ENCODE measurements around the gene TMEM91.

DNA sequence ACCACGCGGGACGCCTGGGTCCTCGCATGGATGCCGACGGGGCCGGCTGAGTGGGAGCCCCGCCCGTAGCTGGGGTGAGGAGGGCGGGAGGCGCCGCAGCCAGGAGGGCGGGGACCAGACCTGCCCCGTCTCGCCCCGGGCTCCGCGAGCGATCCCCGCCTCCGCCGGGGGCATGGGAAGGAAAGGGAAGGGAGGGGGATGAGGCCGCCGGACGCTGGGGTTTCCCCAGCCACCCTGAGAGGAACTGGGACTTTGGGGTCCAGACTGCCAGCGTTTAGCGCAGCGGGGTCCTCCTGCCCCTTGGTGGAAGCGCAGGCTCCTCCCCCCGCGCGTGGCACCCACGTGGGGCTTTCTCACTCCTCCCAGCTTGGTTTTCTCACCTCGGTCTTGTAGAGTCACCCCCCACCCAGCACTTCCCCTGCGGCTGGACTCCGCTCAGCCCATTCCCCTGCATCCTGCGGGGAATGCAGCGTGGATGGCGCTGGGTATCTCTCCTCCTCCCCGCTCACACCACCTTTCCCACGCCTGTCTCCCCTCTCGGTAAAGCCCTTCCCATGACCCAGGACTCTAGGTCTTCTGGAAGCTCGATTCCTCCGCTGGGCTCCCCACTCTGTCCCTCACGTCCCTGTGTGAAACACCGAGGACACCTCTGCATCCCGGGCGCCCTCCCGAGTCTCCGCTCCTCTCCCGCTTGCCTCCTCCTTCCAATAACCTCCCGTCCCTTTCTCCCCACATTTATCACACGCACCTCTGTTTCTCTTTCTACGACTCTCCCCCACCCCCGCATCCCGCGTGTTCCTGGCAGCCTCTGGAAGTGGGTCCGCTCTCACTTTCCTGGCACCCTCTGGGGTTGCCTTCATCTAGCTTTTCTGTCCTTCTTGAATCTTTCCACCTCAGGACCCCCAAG lies 24.7 kb upstream of the TMEM91 start:
- TF ChIP-seq ATF3 (IDR thresholded peaks at IDR 0.05): no peak
- no peak for TF ChIP-seq ATF3 (CRISPR knock-in tag; conservative IDR thresholded peaks at IDR 0.05)
- no peak for TF ChIP-seq GABPA (tag; conservative IDR thresholded peaks at IDR 0.05; ENCODE audit: low read depth)
- TF ChIP-seq RNF2 (IDR thresholded peaks at IDR 0.05): no peak
- peak; percentile 27; the same call in 1 of the 2 replicates for TF ChIP-seq PHF8 (IDR thresholded peaks at IDR 0.05; ENCODE audit: borderline replicate concordance, low read length)
- no peak for TF ChIP-seq JUND (IDR thresholded peaks at IDR 0.05; ENCODE audit: borderline replicate concordance, low read depth, low read length)
- 0 out of 3 replicates have a peak, but pooled peaks have one; percentile 6 for TF ChIP-seq JUND (tag; IDR thresholded peaks at IDR 0.05; ENCODE audit: borderline replicate concordance, low read depth, low read length)
- no peak for TF ChIP-seq ZNF589 (CRISPR knock-in tag; IDR thresholded peaks at IDR 0.05; ENCODE audit: low read depth)

All from K562 (cell line).